GM20431 (cell line): Measurements from ENCODE around the gene SEC63.
"Not testable (repeated sequence)": the region's sequence is repeated elsewhere in the genome, so short reads cannot be mapped to it uniquely, and the experiment has no call there.

ENCODE experiments used
- in situ Hi-C: fragments of 300-500 bp; cut with MseI, MboI; formaldehyde crosslinking; loops from one replicate; pipeline ENCODE4 v1.15.0; 2020; ENCODE audit warnings: low sequenced_read_pairs; ENCODE audit not compliant: unreplicated experiment

The SEC63 gene

DNA sequence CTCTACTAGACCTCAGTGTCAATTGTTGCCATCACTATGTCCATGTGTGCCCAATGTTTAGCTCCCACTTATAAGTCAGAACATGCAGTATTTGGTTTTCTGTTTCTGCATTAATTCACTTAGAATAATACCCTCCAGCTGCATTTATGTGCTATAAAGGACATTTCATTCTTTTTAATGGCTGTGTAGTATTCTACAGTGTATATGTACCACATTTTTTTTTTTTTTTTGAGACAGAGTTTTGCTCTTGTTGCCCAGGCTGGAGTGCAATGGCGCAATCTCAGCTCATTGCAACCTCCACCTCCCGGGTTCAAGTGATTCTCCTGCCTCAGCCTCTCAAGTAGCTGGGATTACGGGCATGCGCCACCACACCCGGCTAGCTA, 21.1 kb downstream of the SEC63 start:
- in situ Hi-C loops, result not testable (repeated sequence)

DNA sequence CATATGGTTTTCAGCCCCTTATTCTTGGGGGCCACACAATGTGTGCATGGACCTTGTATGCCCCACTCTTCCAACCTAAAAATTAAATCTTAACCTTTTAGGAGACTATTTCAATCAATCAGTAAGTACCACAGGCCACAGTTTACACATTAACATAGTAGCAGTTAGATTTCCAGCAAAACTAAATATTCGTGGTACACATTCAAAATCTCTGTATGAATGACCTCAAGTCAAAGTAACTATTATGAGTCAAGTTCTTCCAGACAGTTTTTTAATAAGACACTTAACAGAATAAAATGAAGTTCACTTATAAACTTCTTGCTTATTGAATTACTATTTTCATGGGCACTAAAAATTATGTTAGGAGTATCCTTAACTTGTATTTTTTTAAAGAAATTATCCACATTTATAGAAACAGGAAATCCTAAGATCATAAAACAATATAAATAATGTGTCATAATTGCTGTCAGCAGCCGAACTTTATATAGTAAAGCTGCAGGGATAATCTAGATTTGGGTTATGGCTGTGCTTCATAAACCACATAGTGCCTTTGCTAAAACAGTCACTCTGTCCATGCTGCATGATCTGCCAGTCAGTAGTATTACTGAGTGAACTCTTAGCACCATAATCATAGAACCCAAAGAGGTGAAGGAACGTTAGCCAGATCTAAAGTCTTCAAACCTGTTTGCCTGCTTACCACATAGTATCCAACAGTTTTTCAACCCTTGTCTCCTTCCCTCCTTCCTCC, 21.7 kb downstream of the SEC63 start:
- in situ Hi-C loops, result no loop called here

DNA sequence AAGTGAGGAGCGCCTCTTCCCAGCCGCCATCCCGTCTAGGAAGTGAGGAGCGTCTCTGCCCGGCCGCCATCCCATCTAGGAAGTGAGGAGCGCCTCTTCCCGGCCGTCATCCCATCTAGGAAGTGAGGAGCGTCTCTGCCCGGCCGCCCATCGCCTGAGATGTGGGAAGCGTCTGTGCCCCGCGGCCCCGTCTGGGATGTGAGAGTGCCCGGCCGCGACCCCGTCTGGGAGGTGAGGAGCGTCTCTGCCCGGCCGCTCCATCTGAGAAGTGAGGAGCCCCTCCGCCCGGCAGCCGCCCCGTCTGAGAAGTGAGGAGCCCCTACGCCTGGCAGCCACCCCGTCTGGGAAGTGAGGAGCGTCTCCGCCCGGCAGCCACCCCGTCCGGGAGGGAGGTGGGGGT, 23.8 kb downstream of the SEC63 start:
- in situ Hi-C loops, result not testable (repeated sequence)

DNA sequence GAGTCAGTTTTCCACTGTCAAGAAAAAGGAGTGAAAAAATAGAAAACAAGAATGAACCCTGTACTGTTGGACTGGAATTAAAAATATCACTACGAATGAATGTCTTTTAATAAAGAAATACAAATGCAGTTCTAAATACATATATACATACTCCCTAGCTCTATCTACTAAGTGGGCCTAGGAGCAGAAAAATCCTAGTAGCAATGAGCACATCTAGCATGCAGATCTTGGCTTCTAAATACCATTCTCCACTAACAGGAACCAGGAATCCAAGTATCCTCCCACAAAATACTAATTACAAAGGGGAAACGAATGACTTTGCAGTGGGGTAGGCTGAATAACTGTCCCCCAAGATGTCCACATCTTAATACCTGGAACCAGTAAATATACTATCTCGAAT, 25.4 kb downstream of the SEC63 start:
- in situ Hi-C loops, result no loop called here

DNA sequence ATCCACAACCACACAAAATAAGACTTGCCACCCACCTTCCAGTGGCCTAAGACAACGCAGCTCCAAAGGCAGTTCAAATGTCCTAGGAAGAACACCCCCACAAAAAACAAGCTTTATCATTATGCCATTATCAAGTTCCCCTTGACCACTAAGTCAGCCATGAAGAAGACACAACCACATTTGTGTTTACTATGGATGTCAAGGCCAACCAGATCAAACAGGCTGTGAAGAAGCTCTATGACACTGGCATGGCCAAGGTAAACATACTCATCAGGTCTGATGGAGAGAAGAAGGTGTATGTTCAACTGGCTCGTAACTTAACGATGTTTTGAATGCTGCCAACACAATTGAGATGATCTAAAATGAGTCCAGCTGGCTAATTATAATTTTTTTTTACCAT, 26.1 kb downstream of the SEC63 start:
- in situ Hi-C loops, result no loop called here

DNA sequence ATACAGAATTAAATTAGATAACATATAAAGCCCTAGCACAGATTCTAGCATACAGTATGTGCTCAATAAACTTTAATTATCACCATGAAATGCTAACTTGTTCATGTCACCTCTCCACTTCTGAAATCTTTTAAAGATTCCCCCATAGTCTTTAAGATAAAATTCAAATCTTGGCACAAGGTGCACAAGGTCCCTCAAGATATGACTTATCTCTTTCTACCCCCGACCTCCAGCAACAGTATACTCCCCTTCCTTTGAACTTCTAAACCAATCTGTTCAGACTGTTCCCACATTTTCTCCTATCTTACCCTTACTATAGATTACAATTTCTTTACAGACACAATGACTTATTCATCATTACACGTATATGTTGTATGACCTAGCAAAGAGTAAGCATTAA, 29.0 kb downstream of the SEC63 start:
- in situ Hi-C loops, result no loop called here

DNA sequence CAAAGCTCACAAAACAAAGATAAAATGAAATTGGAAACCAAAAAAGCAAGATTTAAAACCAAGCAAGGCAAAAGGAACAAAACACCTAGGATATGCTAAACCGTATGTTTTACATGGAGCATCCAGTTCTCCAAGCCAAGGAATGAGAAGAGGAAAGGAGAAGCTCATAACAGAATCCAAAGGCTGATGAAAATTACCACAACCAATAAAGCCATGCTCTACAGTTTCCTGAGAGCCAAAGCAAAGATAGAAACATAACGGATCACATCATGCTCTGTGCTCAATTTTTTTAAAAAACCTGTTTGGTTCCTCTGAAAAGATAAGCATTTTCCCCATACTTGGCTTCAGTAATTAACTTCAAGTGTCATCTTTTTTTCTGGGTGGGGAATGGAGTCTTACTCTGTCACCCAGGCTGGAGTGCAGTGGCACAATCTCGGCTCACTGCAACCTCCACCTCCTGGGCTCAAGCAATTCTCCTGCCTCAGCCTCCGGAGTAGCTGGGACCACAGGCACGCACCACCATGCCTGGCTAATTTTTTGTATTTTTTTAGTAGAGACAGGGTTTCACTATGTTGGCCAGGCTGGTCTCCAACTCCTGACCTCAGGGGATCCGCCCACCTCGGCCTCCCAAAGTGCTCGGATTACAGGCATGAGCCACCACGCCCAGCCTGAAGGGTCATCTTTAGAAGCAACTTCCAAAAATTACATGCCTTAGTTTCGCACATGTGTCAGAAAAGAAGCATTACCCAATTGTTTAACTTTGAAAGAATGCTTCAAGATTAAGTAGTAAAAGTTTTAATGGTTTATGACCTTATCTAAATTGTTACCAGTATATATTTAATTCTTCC, 31.1 kb downstream of the SEC63 start:
- in situ Hi-C loops, result not testable (repeated sequence)

DNA sequence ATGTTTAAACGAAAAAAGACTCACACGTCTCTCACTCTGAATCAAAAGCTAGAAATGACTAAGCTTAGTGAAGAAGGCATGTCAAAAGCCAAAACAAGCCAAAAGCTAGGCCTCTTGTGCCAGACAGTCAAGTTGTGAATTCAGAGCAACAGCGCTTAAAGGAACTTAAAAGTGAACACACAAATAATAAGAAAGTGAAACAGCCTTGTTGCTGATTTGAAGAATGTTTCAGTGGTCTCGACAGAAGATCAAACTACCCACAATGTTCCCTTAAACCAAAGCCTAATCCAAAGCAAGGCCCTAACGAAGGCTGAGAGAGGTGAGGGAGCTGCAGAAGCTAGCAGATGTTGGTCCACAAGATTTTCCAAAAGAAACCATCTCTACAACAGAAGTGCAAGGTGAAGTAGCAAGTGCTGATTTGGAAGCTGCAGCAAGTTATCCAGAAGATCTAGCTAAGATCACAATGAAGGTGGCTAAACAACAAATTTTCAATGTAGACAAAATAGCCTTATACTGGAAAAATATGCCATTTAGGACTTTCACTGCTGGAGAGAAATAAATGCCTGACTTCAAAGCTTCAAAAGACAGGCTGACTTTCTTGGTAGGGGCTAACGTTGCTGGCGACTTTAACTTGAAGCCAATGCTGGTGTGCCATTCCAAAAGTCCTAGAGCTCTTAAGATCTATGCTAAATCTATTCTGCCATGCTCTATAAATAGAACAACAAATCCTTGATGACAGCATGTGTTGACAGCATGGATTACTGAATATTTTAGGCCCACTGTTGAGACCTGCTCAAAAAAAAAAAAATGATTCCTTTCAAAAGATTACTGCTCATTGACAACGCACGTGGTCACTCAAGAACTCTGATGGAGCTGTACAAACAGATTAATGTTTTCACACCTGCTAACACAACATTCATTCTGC, 40.3 kb downstream of the SEC63 start:
- in situ Hi-C loops, result no loop called here

DNA sequence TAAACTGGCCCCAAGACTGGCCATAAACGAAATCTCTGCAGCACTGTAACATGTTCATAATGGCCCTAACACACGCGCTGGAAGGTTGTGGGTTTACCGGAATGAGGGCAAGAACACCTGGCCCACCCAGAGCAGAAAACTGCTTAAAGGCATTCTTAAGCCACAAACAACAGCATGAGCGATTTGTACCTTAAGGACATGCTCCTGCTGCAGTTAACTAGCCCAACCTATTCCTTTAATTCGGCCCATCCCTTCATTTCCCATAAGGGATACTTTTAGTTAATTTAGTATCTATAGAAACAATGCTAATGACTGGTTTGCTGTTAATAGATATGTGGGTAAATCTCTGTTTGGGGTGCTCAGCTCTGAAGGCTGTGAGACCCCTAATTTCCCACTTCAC, 41.0 kb downstream of the SEC63 start:
- in situ Hi-C loops, result not testable (repeated sequence)

DNA sequence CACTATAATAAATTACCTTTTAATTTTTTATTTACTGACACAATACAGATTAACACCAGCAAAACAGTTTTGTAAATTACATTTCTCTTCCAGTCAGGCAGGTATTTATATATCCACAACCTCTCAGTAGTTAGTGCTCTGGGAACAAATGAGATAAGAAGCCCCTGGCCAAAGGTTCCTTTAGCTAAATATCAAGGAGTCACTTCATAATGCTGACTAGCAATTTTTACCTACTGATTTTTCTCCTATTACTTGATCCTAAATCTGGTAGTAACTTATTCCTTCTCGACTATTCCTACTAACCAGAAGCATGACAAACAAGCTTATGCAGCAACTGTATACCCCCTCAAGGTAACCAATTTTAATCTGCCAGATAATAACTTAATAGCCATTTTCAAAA, 46.3 kb downstream of the SEC63 start:
- in situ Hi-C loops, result no loop called here

DNA sequence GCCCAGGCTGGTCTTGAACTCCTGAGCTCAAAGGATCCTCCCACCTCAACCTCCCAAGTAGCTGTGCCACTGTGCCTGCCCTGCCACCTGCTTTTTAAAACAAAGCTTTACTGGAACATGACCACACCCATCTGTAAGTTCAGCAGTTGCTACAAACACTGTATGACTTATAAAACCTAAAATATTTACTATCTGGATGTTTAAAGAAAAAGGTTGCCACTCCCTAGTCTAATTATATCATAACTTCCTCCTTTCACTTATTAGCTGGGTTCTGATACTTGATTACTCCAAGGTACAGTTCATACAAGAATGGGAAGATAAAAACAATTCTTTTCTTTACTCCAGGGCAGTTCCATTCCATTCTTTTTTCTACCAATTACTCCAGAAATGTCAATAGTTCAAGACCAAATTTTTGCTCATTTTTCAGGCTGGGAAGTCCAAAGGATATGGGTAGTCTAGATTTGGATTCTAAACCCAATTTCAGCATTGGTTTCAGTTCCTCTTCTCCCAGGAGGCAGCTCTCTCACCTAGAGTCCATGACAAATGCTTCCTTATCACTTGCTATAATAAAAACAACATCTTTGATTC, 63.1 kb downstream of the SEC63 start:
- in situ Hi-C loops, result no loop called here

DNA sequence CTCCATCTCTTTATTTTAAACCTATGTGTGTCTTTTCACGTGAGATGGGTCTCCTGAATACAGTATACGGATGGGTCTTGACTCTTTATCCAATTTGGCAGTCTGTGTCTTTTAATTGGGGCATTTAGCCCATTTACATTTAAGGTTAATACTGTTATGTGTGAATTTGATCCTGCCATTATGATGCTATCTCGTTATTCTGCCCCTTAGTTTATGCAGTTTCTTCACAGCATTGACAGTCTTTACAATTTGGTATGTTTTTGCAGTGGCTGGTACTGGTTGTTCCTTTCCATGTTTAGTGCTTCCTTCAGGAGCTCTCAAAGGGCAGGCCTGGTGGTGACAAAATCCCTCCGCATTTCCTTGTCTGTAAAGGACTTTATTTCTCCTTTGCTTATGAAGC, 67.6 kb downstream of the SEC63 start:
- in situ Hi-C loops, result not testable (repeated sequence)

DNA sequence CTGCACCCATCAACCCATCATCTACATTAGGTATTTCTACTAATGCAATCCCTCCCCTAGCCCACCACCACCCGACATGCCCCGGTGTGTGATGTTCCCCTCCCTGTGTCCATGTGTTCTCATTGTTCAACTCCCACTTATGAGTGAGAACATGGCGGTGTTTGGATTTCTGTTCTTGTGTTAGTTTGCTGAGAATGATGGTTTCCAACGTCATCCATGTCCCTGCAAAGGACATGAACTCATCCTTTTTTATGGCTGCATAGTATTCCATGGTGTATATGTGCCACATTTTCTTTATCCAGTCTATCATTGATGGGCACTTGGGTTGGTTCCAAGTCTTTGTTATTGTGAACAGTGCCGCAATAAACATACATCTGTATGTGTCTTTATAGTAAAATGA, 72.1 kb downstream of the SEC63 start:
- in situ Hi-C loops, result not testable (repeated sequence)

DNA sequence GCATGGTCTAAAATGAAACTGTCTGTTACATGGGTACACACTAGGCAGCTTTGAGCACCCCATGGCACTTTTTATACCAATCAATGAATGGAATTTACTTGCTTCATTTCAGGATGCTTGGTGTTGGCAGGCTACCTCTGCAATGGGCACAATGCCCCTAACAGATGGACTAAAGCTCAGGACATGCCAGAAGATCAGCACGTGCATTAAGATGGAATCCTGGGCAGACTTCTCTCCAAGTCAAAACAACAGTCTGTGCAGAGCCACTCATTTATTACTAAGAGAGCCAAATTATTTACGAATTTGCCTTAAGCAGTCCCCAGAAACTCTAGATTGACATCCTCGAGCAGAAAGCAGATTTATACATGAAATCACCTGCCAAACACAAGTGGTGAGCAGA, 78.1 kb downstream of the SEC63 start:
- in situ Hi-C loops, result no loop called here

DNA sequence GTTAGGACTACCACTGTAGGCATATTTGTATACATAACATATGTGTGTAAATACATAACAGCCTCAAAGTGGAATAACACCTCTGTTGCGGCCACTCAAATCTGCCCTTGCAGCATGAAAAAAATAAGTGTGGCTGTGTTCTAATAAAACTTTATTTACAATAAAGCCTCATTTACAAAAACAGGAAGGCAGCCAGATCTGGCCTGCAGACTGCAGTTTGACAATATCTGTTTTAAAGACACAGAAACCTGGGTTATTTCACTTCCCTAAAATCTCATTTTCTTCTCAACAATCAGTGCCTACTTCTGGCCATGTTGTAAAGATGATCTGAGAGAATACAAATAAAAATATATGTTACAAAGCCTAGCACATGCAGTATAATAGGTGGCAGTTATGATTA, 80.0 kb downstream of the SEC63 start:
- in situ Hi-C loops, result no loop called here

DNA sequence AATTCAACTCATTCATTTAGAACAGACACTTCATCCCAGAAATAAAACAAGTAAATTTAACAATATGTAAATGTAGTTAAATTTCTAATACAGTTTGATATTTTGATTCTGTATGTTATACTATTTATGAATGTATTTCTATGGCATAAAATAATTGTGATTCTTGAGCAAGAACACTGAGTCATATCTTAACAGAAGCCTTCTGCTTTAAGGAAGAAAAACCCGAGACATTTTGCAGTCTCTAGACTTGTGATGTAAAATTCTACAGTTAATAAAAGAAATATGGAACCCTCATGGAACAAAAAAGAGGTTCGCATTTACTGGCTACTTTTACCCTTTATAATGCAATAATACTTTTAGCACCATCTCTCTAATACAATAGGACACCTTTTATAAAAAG, 86.0 kb downstream of the SEC63 start:
- in situ Hi-C loops, result no loop called here

DNA sequence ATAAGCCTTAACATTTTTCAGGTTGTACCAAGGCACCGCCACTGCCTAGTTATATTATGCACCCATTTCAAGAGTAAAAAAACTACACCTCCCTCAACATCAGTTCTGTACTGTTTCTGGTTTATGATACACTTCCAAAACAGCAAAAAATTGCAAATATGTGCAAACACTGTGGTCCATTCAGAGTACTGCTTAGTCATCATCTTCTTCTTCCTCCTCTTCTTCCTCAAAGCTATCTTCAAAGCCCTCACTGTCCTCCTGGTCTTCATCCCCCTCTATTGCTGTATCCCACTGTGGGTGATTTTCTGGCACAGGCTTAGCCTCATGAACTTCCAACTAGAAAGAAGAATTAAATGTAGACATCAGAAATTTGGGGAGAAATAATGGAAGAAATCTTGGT, 86.5 kb downstream of the SEC63 start:
- in situ Hi-C loops, result not testable (repeated sequence)

DNA sequence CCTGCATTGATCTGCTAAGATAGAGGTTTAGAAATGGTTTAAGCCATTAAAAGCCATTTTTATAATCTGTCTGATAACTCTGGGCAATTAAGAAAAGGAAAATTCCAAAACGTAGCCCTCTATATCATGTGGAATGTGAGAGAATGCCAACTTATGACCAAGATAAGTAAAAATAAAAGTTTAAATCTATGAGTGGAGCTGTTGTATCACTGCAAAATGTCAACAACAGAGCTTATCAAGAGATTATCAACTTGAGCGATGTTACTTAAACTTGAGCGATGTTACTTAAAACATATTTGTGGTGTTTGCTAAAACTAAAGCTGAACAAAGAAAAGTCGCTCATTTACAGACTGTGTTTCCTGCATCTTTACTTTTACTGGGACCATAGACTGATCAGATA, 87.0 kb downstream of the SEC63 start:
- in situ Hi-C loops, result no loop called here

DNA sequence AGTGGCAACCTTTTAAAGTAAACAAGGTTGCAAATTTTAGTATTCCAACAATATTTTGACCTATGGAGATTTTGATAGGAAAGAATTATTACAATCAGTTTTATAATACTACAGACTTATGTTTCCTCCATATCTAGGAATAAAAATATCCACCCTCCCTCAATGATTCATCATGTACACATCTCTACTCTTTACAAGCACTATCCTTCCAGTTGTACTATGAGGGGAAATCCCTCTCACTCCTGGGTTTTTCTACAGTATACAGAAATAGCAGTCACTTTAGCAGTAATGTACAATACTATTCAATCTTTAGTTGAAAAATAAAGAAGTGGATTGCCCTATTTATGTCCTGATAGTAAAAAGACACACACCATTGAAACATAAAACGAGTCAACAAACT, 87.6 kb downstream of the SEC63 start:
- in situ Hi-C loops, result no loop called here

DNA sequence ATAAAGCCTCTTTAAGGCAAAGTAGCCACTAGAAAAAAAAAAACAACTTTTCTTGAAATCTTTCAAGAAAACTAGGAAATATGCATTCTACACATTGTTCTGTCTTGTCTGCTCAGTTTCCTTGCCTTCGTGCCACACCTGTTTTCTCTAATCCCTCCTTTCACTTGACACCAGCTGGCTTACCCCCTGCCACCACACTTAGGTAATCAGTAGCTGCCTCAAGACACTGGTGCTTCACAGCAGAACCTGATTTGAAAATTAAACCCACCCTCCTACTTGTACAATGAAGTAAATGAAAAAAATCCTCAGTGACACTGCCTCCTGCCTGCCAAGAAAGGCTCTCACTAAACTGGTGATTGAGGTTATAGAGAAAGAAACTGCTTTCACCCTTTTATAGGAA, 88.1 kb downstream of the SEC63 start:
- in situ Hi-C loops, result no loop called here
